UCSD-AML1 (cell line): ENCODE measurements around the gene LRRC23.
"Not testable (repeated sequence)": the region's sequence is repeated elsewhere in the genome, so short reads cannot be mapped to it uniquely, and the experiment has no call there.

Experiments used
- DNase-seq: peaks from one replicate; lab custom pipeline; 2025; ENCODE audit not compliant: unreplicated experiment; lab: John Stamatoyannopoulos, UW

LRRC23 gene

GRCh38 chr12:6904280-6905276 is at the start of gene LRRC23:
Gene LRRC23, plus strand, starts transcription at chr12:6904822. Its CDS starts 812 bp downstream, at chr12:6905634.
- peak; percentile 93 for DNase-seq

GRCh38 chr12:6855322-6855721 is 49.3 kb upstream of the LRRC23 start:
- DNase-seq = no peak

- no peak for DNase-seq
Observed at GRCh38 chr12:6858799-6859198, 45.8 kb upstream of the LRRC23 start.

- no peak for DNase-seq
Observed at GRCh38 chr12:6860116-6860515, 44.5 kb upstream of the LRRC23 start.

- no peak for DNase-seq
Observed at GRCh38 chr12:6860942-6861341, 43.7 kb upstream of the LRRC23 start.

GRCh38 chr12:6861391-6861790 is 43.2 kb upstream of the LRRC23 start:
- no peak for DNase-seq

- DNase-seq = no peak
Observed at GRCh38 chr12:6863033-6863432, 41.6 kb upstream of the LRRC23 start.

- DNase-seq = no peak
Observed at GRCh38 chr12:6863586-6864321, 40.9 kb upstream of the LRRC23 start.

GRCh38 chr12:6865307-6865706 is 39.3 kb upstream of the LRRC23 start:
- not testable (repeated sequence) for DNase-seq

- no peak for DNase-seq
Observed at GRCh38 chr12:6866163-6866919, 38.3 kb upstream of the LRRC23 start.

- no peak for DNase-seq
Observed at GRCh38 chr12:6866920-6867412, 37.7 kb upstream of the LRRC23 start.

- DNase-seq = peak; percentile 85
Observed at GRCh38 chr12:6867413-6868210, 37.0 kb upstream of the LRRC23 start, which contains the start of gene TPI1. Gene TPI1, plus strand, starts transcription at chr12:6867531. Its CDS starts 36 bp downstream, at chr12:6867567.

GRCh38 chr12:6868211-6869048 is 36.2 kb upstream of the LRRC23 start:
- peak; percentile 35 for DNase-seq

- DNase-seq = peak; percentile 75
Observed at GRCh38 chr12:6869049-6870021, 35.3 kb upstream of the LRRC23 start.

GRCh38 chr12:6870304-6870703 is 34.3 kb upstream of the LRRC23 start:
- not testable (repeated sequence) for DNase-seq

GRCh38 chr12:6871052-6871957 is 33.3 kb upstream of the LRRC23 start:
- DNase-seq = peak; percentile 36
